H1 (cell line): ENCODE measurements around the gene TTC13.

Source experiments
- HDAC6 ChIP-seq: IDR thresholded peaks from one replicate; pipeline ENCODE4 v1.7.1; 2012; ENCODE audit warnings: low read depth, mild to moderate bottlenecking, inconsistent platforms, low read length, moderate library complexity
- POLR2A ChIP-seq, 2 experiments: IDR thresholded peaks; 1 replicate in 1 of 2; 2 replicates in 1 of 2; pipeline ENCODE4 v1.6.1; 2011; ENCODE audit warnings: low read depth in 2 of 2, low read length in 2 of 2, mild to moderate bottlenecking in 2 of 2; ENCODE audit errors: control extremely low read depth in 1 of 2
- RAD21 ChIP-seq, 2 experiments: IDR thresholded peaks in 1 of 2; conservative IDR thresholded peaks in 1 of 2; 2 replicates each; pipeline ENCODE4 v1.6.1; 2011; ENCODE audit warnings: low read depth in 2 of 2, low read length in 2 of 2, improper control_type of control experiment in 1 of 2, inconsistent platforms in 1 of 2, mild to moderate bottlenecking in 1 of 2, moderate library complexity in 1 of 2
- RFX5 ChIP-seq: IDR thresholded peaks from 2 replicates; pipeline ENCODE4 v1.6.1; 2011; ENCODE audit warnings: low read depth, low read length, improper control_type of control experiment, borderline replicate concordance
- TCF12 ChIP-seq: IDR thresholded peaks from 2 replicates; pipeline ENCODE4 v1.6.1; 2011; ENCODE audit warnings: low read depth, mild to moderate bottlenecking, low read length
- TF ChIP-seq, protein P1 (sequence below), 3 experiments: IDR thresholded peaks; 1 replicate in 2 of 3; 2 replicates in 1 of 3; pipeline versions ENCODE4 v1.5.1 to v1.6.1; 2011; ENCODE audit warnings: low read length in 3 of 3, mild to moderate bottlenecking in 3 of 3, inconsistent platforms in 2 of 3, low read depth in 1 of 3, moderate library complexity in 1 of 3; ENCODE audit not compliant: insufficient read depth in 1 of 3; ENCODE audit errors: control extremely low read depth in 1 of 3
- TF ChIP-seq, protein P2 (sequence below): IDR thresholded peaks from 2 replicates; pipeline ENCODE4 v1.6.1; 2011; ENCODE audit warnings: low read length, improper control_type of control experiment

DNA sequence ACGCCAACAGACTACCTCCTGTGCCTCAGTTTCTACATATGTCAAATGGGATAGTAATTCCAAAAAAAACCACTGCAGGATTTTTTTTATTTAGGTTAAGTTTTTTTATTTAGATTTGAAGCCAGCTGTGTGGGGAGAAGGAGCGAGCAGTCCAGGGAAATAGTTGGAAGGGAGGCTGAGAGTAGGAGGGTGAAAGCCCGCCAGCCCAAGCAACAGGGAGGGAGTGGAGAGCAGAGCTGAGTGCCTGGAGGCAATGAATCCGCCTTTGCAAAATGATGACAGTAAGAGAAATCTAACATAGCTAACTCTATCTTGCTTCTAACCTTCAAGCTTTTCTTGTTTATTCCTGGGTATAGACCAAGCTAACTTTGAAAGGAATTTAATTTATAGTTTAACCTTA, 94.7 kb downstream of the TTC13 start:
- no peak for TF ChIP-seq TCF12
- TF ChIP-seq, protein P1, sequence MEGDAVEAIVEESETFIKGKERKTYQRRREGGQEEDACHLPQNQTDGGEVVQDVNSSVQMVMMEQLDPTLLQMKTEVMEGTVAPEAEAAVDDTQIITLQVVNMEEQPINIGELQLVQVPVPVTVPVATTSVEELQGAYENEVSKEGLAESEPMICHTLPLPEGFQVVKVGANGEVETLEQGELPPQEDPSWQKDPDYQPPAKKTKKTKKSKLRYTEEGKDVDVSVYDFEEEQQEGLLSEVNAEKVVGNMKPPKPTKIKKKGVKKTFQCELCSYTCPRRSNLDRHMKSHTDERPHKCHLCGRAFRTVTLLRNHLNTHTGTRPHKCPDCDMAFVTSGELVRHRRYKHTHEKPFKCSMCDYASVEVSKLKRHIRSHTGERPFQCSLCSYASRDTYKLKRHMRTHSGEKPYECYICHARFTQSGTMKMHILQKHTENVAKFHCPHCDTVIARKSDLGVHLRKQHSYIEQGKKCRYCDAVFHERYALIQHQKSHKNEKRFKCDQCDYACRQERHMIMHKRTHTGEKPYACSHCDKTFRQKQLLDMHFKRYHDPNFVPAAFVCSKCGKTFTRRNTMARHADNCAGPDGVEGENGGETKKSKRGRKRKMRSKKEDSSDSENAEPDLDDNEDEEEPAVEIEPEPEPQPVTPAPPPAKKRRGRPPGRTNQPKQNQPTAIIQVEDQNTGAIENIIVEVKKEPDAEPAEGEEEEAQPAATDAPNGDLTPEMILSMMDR (IDR thresholded peaks at IDR 0.05; ENCODE audit: control extremely low read depth in 1 of 3, insufficient read depth in 1 of 3, low read depth in 1 of 3, low read length in 3 of 3): no peak
- no peak for TF ChIP-seq HDAC6
- TF ChIP-seq, protein P2, sequence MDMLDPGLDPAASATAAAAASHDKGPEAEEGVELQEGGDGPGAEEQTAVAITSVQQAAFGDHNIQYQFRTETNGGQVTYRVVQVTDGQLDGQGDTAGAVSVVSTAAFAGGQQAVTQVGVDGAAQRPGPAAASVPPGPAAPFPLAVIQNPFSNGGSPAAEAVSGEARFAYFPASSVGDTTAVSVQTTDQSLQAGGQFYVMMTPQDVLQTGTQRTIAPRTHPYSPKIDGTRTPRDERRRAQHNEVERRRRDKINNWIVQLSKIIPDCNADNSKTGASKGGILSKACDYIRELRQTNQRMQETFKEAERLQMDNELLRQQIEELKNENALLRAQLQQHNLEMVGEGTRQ: no peak
- no peak for TF ChIP-seq RFX5
- no peak for TF ChIP-seq RAD21 (IDR thresholded peaks at IDR 0.05 in 1 of 2, conservative IDR thresholded peaks at IDR 0.05 in 1 of 2; ENCODE audit: low read depth in 2 of 2, low read length in 2 of 2)
- TF ChIP-seq POLR2A (IDR thresholded peaks at IDR 0.05; ENCODE audit: control extremely low read depth in 1 of 2, low read depth in 2 of 2, low read length in 2 of 2): no peak
